Upper lobe of right lung (tissue), 1 donor: ENCODE data around the gene DMBX1. TPM values are rescaled to one million over a fixed set of nuclear protein-coding genes. Genes with fewer than 3 reads are reported as not detected.

ENCODE experiments used
- ATAC-seq: fragments of 200-7000 bp; cut with Tn5 transposase; one replicate; pipeline ENCODE4 v1.9.1; 2020; ENCODE audit warnings: mild to moderate bottlenecking, moderate library complexity
- DNase-seq: peaks from one replicate; pipeline ENCODE4 v3.0.0-alpha.2; 2020
- H3K27ac ChIP-seq: fragments of 200-600 bp; one replicate; pipeline ENCODE4 v1.8.0; 2022
- H3K27me3 ChIP-seq: fragments of 200-600 bp; one replicate; pipeline ENCODE4 v1.8.0; 2022; ENCODE audit warnings: mild to moderate bottlenecking
- H3K36me3 ChIP-seq: fragments of 200-600 bp; one replicate; pipeline ENCODE4 v1.8.0; 2022
- H3K4me1 ChIP-seq: fragments of 200-600 bp; one replicate; pipeline ENCODE4 v1.8.0; 2022
- H3K4me3 ChIP-seq: fragments of 200-600 bp; one replicate; pipeline ENCODE4 v1.8.0; 2022; ENCODE audit warnings: mild to moderate bottlenecking
- H3K9me3 ChIP-seq: fragments of 200-600 bp; one replicate; pipeline ENCODE4 v1.8.0; 2022
- CTCF ChIP-seq: fragments of 200-600 bp; IDR thresholded peaks from one replicate; pipeline ENCODE4 v1.8.0; 2022; ENCODE audit warnings: antibody characterized with exemption
- intact Hi-C: fragments of 100-400 bp; cut with DNase I; formaldehyde crosslinking; loops from one replicate; pipeline ENCODE4 v1.11.0; 2022
- total RNA-seq: library from RNA; stranded (reverse); fragmentation: NEBNext Ultra II Directional; extraction: Animal tissue kit (Norgen Biotek cat#: 25700); gene quantifications from one replicate; pipeline ENCODE4 v1.2.1, GENCODE V29; 2021
- donor health status: DM: no; HTN: yes; CAD: no; lungs with severe emphysema.

DMBX1 gene
- total RNA-seq, 1 donor from 2014 or later = not detected

GRCh38 chr1:46446646-46447498 is 42.8 kb upstream of the DMBX1 start:
- peaks cover 38% of the 10 kb centered on the region for H3K27me3 ChIP-seq
- TF ChIP-seq CTCF = peak; percentile 89
- ATAC-seq (peak; percentile 74), DNase-seq (peak; percentile 88)
- no peaks in the 10 kb centered on the region for H3K9me3 ChIP-seq
- H3K36me3 ChIP-seq = no peaks in the 10 kb centered on the region
- H3K27ac ChIP-seq = no peak overlapping the region
- intact Hi-C loops = no loop called here
- peaks cover 18% of the 10 kb centered on the region for H3K4me1 ChIP-seq
- no peak overlapping the region for H3K4me3 ChIP-seq

- Histone ChIP-seq H3K4me1 (peaks cover 14% of the 10 kb centered on the region), H3K9me3 (no peaks in the 10 kb centered on the region), H3K27me3 (peaks cover 38% of the 10 kb centered on the region), H3K36me3 (no peaks in the 10 kb centered on the region), H3K27ac (no peak overlapping the region), H3K4me3 (peak overlapping the region; percentile 45)
- ATAC-seq (no peak), DNase-seq (no peak)
- no peak for TF ChIP-seq CTCF
- intact Hi-C loops = no loop called here
Measured at GRCh38 chr1:46447499-46448108, 42.0 kb upstream of the DMBX1 start.

- Histone ChIP-seq H3K4me1 (peaks cover 9% of the 10 kb centered on the region), H3K4me3 (peak overlapping the region; percentile 45), H3K9me3 (no peaks in the 10 kb centered on the region), H3K27me3 (peaks cover 38% of the 10 kb centered on the region), H3K27ac (no peak overlapping the region), H3K36me3 (no peaks in the 10 kb centered on the region)
- DNase-seq (no peak), ATAC-seq (no peak)
- intact Hi-C loops = no loop called here
- no peak for TF ChIP-seq CTCF
Measured at GRCh38 chr1:46448109-46448911, 41.3 kb upstream of the DMBX1 start.

- ATAC-seq (no peak), DNase-seq (no peak)
- H3K4me3 ChIP-seq = no peak overlapping the region
- peaks cover 9% of the 10 kb centered on the region for H3K4me1 ChIP-seq
- intact Hi-C loops = no loop called here
- no peaks in the 10 kb centered on the region for H3K36me3 ChIP-seq
- no peaks in the 10 kb centered on the region for H3K9me3 ChIP-seq
- no peak overlapping the region for H3K27ac ChIP-seq
- TF ChIP-seq CTCF = no peak
- H3K27me3 ChIP-seq = peaks cover 43% of the 10 kb centered on the region
Measured at GRCh38 chr1:46449223-46450159, 40.1 kb upstream of the DMBX1 start.

- Histone ChIP-seq H3K27ac (no peak overlapping the region), H3K4me1 (peaks cover 9% of the 10 kb centered on the region), H3K4me3 (no peak overlapping the region), H3K36me3 (no peaks in the 10 kb centered on the region), H3K9me3 (no peaks in the 10 kb centered on the region), H3K27me3 (peaks cover 45% of the 10 kb centered on the region)
- intact Hi-C loops = no loop called here
- TF ChIP-seq CTCF = no peak
- DNase-seq = no peak
- no peak for ATAC-seq
Measured at GRCh38 chr1:46450160-46450517, 39.5 kb upstream of the DMBX1 start.
